Naive thymus-derived CD8-positive, alpha-beta T cell (primary cell): ENCODE measurements around the gene UBE2I. TPM values are rescaled to one million over a fixed set of nuclear protein-coding genes. Genes with fewer than 3 reads are reported as not detected.

Experiments
- ATAC-seq, 2 donors: fragments of 150-1000 bp; cut with Tn5 transposase in 1 of 2; sonication (Bioruptor Pico), chemical (Tn5 transposase) in 1 of 2; 1 replicate in 1 of 2; 2 replicates in 1 of 2; pipeline ENCODE4 v1.10.0; 2021; ENCODE audit warnings: mild to moderate bottlenecking in 2 of 2, moderate library complexity in 2 of 2
- POLR2A ChIA-PET: fragments of 350-600 bp; sonication (Branson Sonifier 250); formaldehyde crosslinking; loops from one replicate; lab custom pipeline; 2021; ENCODE audit warnings: antibody characterized with exemption; lab: Charles Lee
- DNase-seq, 10 donors: peaks; one replicate each; pipeline versions ENCODE4 v3.0.0 to v3.0.0-alpha.2; 2020 to 2022
- H3K27ac Mint-ChIP-seq, 10 donors: one replicate each; pipeline ENCODE4 v1.8.0; 2020 to 2022; ENCODE audit warnings: mild to moderate bottlenecking in 10 of 10, mixed read lengths in 10 of 10, moderate library complexity in 4 of 10, inconsistent platforms in 1 of 10
- H3K27me3 Mint-ChIP-seq, 5 donors: one replicate each; pipeline ENCODE4 v1.8.0; 2021 to 2022; ENCODE audit warnings: mixed read lengths in 5 of 5
- H3K36me3 Mint-ChIP-seq, 3 donors: one replicate each; pipeline ENCODE4 v1.8.0; 2020 to 2022; ENCODE audit warnings: mixed read lengths in 3 of 3, mild to moderate bottlenecking in 2 of 3, inconsistent platforms in 1 of 3
- H3K4me1 Mint-ChIP-seq, 4 donors: one replicate each; pipeline ENCODE4 v1.8.0; 2021 to 2022; ENCODE audit warnings: mixed read lengths in 4 of 4
- H3K4me3 Mint-ChIP-seq, 10 donors: one replicate each; pipeline ENCODE4 v1.8.0; 2020 to 2022; ENCODE audit warnings: mild to moderate bottlenecking in 10 of 10, mixed read lengths in 10 of 10, moderate library complexity in 6 of 10, inconsistent platforms in 1 of 10
- H3K9me3 Mint-ChIP-seq, 9 donors: one replicate each; pipeline ENCODE4 v1.8.0; 2020 to 2022; ENCODE audit warnings: mixed read lengths in 9 of 9, mild to moderate bottlenecking in 3 of 9, inconsistent platforms in 1 of 9, moderate library complexity in 1 of 9
- polyA plus RNA-seq, 3 donors: library from polyadenylated mRNA; unstranded; fragments of 300-500 nt; fragmentation: Illumina TruSeq; gene quantifications; one replicate each; pipeline ENCODE4 v1.2.3, GENCODE V29; 2021
- total RNA-seq, 8 experiments: library from RNA in 2 of 8; stranded (reverse) in 2 of 8; gene quantifications; one replicate each; pipeline ENCODE4 v1.2.3 and lab custom pipeline; 2021 to 2026

Gene UBE2I
- total and polyA plus RNA-seq, 5 experiments from 2014 or later: 87.5 to 250 (median 89.6) TPM

DNA sequence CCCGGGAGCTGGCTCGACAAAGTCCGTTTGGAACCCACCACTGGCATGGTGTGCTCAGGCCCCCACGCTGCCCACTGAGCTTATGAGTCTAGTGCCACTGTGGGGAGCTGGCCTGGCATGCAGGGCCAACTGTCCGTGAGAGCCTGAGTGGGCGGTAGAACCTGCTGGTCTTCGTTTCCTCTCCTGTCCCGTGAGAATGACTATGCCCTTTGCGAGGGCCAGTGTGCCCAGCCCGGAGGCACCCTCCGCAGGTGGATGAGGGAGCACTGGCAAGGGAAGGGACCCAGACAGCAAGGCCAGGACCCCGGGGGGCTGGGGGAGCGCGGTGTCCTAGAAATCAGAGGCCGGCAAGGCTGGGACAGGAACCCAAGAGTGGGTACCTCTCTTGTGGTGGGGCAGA is 27.2 kb downstream of the UBE2I start:
- ATAC-seq (no peak), DNase-seq (no peak)
- Mint-ChIP-seq H3K36me3 (no peaks in the 10 kb centered on the region), H3K9me3 (no peaks in the 10 kb centered on the region), H3K4me3 (no peak overlapping the region), H3K27me3 (peaks cover 0 to 22% (median 10%) of the 10 kb centered on the region in 5 donors), H3K4me1 (peaks cover 7 to 20% (median 17%) of the 10 kb centered on the region in 4 donors), H3K27ac (no peak overlapping the region)
- POLR2A ChIA-PET: no interaction called here

DNA sequence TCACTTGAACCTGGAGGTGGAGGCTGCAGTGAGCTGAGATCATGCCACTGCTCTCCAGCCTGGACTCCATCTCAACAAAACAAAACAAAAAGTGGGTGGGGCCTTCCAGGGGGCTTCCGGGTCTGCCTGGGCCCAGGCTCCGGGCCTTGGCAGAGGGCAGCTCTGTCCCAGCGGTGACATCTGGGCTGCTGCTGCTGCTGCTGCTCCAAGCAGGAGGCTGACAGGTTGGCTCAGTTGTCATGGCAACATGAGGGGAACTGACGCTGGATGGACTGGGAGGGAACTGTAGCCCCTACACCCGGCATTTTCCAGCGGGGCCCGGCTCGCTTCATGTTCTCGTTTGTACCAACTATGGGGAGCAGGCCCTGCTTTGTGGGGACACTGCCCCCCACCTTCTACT is 28.1 kb downstream of the UBE2I start:
- no peak for ATAC-seq
- no peak for DNase-seq
- POLR2A ChIA-PET: interaction anchor here (1.8 kb wide), 1 partner anchor 28 kb away, joined by 5 read pairs; the partner anchor contains the start of gene UBE2I
- Mint-ChIP-seq H3K27ac (no peak overlapping the region), H3K27me3 (peaks cover 0 to 15% (median 4%) of the 10 kb centered on the region in 5 donors), H3K4me3 (no peak overlapping the region), H3K9me3 (no peaks in the 10 kb centered on the region), H3K4me1 (peaks cover 4 to 16% (median 16%) of the 10 kb centered on the region in 4 donors), H3K36me3 (no peaks in the 10 kb centered on the region)

GRCh38 chr16:1338119-1338730 is 28.8 kb downstream of the UBE2I start:
- ATAC-seq (no peak), DNase-seq (peak in 2 of 10 donors; percentile 22 to 41)
- Mint-ChIP-seq H3K9me3 (no peaks in the 10 kb centered on the region), H3K4me1 (peaks cover 9 to 20% (median 19%) of the 10 kb centered on the region in 4 donors), H3K36me3 (no peaks in the 10 kb centered on the region), H3K4me3 (no peak overlapping the region), H3K27ac (no peak overlapping the region), H3K27me3 (peaks cover 0 to 12% (median 0%) of the 10 kb centered on the region in 5 donors)
- POLR2A ChIA-PET: interaction anchor here (1.8 kb wide), 1 partner anchor 29 kb away, joined by 5 read pairs; the partner anchor contains the start of gene UBE2I

GRCh38 chr16:1338855-1339675 is 29.6 kb downstream of the UBE2I start:
- POLR2A ChIA-PET: interaction anchor here (1.8 kb wide), 1 partner anchor 30 kb away, joined by 5 read pairs; the partner anchor contains the start of gene UBE2I
- H3K36me3 Mint-ChIP-seq: no peaks in the 10 kb centered on the region
- no peak for DNase-seq

GRCh38 chr16:1340730-1341494 is 31.5 kb downstream of the UBE2I start:
- POLR2A ChIA-PET: interaction anchor here (0.5 to 2.4 kb wide), 2 partner anchors 9 to 133 kb away, joined by 3 to 12 read pairs; partner anchors contain the start of gene BAIAP3
- Mint-ChIP-seq H3K27ac (peak overlapping the region in 1 of 10 donors; percentile 65), H3K4me3 (peak overlapping the region in 2 of 10 donors; percentile 63 to 82)

More at GRCh38 chr16:1338855-1339675, 29.6 kb downstream of the UBE2I start:
- no peak overlapping the region for H3K4me3 Mint-ChIP-seq
- H3K27ac Mint-ChIP-seq: no peak overlapping the region
- no peak for ATAC-seq
- H3K27me3 Mint-ChIP-seq: peaks cover 0 to 12% (median 0%) of the 10 kb centered on the region in 5 donors
- H3K9me3 Mint-ChIP-seq: no peaks in the 10 kb centered on the region
- H3K4me1 Mint-ChIP-seq: peaks cover 12 to 23% (median 22%) of the 10 kb centered on the region in 4 donors

DNA sequence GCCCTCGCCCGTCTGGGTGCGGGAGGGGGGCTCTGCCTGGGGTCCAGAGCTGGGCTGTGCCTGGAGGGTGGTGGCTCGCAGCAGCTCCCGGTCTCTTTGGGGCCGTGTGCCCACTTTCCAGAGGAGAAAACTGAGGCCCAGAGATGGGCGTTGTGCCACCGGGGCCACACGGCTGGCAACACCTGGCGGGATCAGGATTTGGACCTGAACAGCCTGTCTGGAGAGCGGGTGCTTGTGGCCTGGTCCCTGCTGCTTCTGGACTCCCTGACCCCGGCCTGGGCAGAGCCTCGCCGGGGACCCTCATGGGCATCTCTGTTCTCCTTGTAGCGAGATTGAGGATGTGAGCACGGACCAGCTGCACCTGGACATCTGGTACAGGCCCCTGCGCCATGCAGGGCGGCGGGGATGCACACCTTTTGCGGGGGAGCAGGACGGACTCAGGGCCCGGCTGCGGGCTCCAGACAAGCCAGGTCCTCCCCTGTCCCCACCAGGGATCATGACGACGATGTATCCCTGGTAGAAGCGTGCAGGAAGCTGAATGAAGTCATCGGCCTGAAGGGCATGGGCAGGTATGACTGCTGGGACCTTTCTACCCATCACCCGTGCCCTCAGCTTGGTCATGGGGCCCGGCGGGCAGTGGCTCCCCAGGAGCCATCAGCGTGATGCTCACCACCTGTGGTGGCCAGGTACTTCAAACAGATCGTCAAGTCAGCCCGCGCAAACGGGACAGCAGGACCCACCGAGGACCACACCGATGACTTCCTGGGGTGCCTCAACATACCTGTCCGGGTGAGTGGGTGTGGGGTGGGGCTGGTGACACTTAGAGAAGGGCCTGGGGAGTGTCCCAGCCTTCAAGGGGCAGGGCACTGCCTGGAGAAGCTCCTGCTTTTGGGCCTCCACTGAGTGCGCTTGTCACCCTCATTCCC is 32.3 kb downstream of the UBE2I start:
- POLR2A ChIA-PET: interaction anchor here (0.5 to 2.5 kb wide), 7 partner anchors 9 to 132 kb away, joined by 3 to 17 read pairs (median 5); partner anchors contain the start of genes BAIAP3 and UBE2I
- H3K27ac Mint-ChIP-seq: peak overlapping the region in 4 of 10 donors; percentile 14 to 84 (median 56)
- DNase-seq: no peak
- H3K27me3 Mint-ChIP-seq: no peaks in the 10 kb centered on the region
- H3K4me3 Mint-ChIP-seq: peak overlapping the region; percentile 69 to 87 (median 79)
- H3K9me3 Mint-ChIP-seq: no peaks in the 10 kb centered on the region
- H3K36me3 Mint-ChIP-seq: no peaks in the 10 kb centered on the region
- H3K4me1 Mint-ChIP-seq: peaks cover 10 to 21% (median 16%) of the 10 kb centered on the region in 4 donors
- ATAC-seq: no peak

More at GRCh38 chr16:1340730-1341494, 31.5 kb downstream of the UBE2I start:
- no peaks in the 10 kb centered on the region for H3K27me3 Mint-ChIP-seq
- peaks cover 10 to 21% (median 17%) of the 10 kb centered on the region in 4 donors for H3K4me1 Mint-ChIP-seq
- ATAC-seq (no peak), DNase-seq (no peak)
- H3K36me3 Mint-ChIP-seq: no peaks in the 10 kb centered on the region
- no peaks in the 10 kb centered on the region for H3K9me3 Mint-ChIP-seq

DNA sequence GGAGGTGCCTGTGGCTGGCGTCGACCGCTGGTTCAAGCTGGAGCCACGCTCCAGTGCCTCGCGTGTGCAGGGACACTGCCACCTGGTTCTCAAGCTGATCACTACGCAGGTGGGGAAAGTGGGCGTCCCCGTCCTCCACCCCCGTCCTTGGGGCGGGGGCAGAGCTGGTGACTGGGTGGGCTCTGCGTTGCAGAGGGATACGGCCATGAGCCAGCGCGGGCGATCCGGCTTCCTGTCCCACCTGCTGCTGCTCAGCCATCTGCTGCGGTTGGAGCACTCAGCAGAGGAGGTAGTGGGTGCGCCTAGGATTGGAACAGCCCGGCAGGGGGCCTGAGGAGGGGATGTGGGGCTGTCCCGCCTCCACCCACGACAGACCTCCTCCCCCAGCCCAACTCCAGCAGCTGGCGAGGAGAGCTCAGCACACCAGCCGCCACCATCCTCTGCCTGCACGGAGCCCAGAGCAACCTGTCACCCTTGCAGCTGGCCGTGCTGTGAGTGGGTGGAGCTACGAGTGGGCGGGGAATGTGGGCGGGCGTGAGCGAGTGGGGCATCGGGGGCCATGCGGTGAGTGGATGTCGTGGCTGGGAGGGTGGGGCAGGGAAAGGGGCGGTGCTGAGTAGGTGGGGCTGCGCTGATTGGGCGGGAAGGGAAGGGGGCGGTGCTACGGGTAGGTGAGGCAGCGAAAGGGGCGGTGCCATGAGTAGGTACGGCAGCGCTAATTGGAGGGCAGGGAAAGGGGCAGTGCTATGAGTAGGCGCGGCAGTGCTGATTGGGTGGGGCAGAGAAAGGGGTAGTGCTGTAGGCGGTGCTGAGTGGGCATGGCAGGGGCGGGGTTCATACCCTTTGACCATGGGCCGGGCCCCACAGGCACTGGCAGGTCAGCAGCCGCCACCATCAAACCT is 33.3 kb downstream of the UBE2I start:
- no peaks in the 10 kb centered on the region for H3K9me3 Mint-ChIP-seq
- peak; percentile 87 to 92 for ATAC-seq
- POLR2A ChIA-PET: interaction anchor here (0.6 to 2.5 kb wide), 10 partner anchors 8 to 952 kb away, joined by 3 to 17 read pairs (median 6); partner anchors contain the start of genes BAIAP3 and UBE2I
- peaks cover 10 to 21% (median 16%) of the 10 kb centered on the region in 4 donors for H3K4me1 Mint-ChIP-seq
- H3K4me3 Mint-ChIP-seq: peak overlapping the region; percentile 69 to 87 (median 79)
- H3K27ac Mint-ChIP-seq: peak overlapping the region; percentile 4 to 84 (median 66)
- DNase-seq: peak; percentile 90 to 97 (median 96)
- H3K36me3 Mint-ChIP-seq: no peaks in the 10 kb centered on the region
- H3K27me3 Mint-ChIP-seq: no peaks in the 10 kb centered on the region

DNA sequence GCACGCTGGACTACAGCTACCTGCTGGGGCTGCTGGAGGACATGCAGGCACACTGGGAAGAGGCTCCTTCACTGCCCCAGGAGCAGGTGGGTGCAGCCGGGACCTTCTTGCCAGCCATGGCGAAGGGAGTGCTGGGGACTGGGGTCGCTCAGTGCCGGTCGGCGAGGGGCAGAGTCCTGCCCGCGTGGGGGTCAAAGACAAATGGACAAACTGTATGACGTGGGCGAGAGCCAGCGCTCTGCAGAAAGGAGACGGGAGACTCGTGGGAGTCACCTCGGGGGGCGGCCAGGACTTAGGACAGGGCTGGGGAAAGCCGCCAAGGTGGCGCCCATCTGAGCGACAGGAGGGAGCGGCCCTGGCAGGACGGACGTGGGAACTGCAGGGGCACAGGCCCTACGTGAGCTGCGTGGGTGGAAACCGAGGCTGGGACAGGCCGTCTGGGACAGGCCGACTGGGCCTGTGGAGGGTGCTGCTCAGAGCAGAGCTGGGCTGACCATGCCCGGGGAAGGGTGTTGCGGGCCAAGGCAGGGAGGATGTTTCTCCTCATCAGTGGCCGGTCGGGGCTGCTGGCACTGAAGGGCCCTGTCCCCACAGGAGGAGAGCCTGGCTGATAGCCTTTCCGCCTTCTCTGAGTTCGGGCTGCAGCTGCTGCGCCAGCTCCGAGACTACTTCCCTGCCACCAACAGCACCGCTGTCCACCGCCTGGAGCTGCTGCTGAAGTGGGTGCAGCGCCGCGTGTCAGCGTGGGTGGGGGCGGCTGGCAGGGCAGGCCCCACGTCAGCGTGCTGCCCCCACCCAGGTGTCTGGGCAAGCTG is 34.2 kb downstream of the UBE2I start:
- Mint-ChIP-seq H3K36me3 (peaks cover 0 to 2% (median 0%) of the 10 kb centered on the region in 3 donors), H3K4me3 (peak overlapping the region; percentile 69 to 87 (median 79)), H3K9me3 (no peaks in the 10 kb centered on the region), H3K27me3 (no peaks in the 10 kb centered on the region), H3K4me1 (peaks cover 10 to 21% (median 16%) of the 10 kb centered on the region in 4 donors), H3K27ac (peak overlapping the region in 8 of 10 donors; percentile 15 to 84 (median 63))
- DNase-seq (no peak), ATAC-seq (no peak)
- POLR2A ChIA-PET: interaction anchor here (0.6 to 2.5 kb wide), 8 partner anchors 7 to 484 kb away, joined by 3 to 17 read pairs (median 6); partner anchors contain the start of genes BAIAP3 and UBE2I

DNA sequence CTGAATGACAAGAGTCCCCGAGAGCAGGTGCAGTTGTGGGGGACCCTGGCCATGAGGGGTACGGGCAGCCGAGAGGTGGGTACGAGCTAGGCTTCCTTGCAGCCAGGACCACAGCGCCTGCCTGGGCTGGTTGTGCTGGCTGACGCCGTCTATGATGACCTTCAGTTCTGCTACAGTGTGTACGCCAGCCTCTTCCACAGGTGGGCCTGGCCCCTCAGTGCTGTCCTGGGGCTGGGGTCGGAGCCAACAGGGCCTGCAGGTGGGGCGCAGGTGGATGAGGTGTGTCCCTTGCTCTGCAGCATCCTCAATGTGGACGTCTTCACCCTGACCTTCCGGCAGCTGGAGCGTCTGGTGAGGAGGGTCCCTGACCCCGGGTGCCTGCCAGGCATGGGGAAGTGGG is 35.1 kb downstream of the UBE2I start:
- H3K4me3 Mint-ChIP-seq: peak overlapping the region in 2 of 10 donors; percentile 26 to 68
- POLR2A ChIA-PET: interaction anchor here (0.9 kb wide), 1 partner anchor 35 kb away, joined by 5 read pairs; the partner anchor contains the start of gene UBE2I
- no peaks in the 10 kb centered on the region for H3K27me3 Mint-ChIP-seq
- peaks cover 10 to 21% (median 16%) of the 10 kb centered on the region in 4 donors for H3K4me1 Mint-ChIP-seq
- DNase-seq (no peak), ATAC-seq (no peak)
- H3K27ac Mint-ChIP-seq: peak overlapping the region in 1 of 10 donors; percentile 43
- H3K36me3 Mint-ChIP-seq: peaks cover 0 to 8% (median 0%) of the 10 kb centered on the region in 3 donors
- H3K9me3 Mint-ChIP-seq: no peaks in the 10 kb centered on the region
